DOHH2 (cell line): ENCODE measurements around the gene RNF133.
"Not testable (repeated sequence)": the region's sequence is repeated elsewhere in the genome, so short reads cannot be mapped to it uniquely, and the experiment has no call there.

Source experiments
- H3F3A ChIP-seq: fragments of 200-600 bp; sonication (generic), shearing (Covaris generic); 2 replicates; pipeline ENCODE4 v1.6.0; 2016; ENCODE audit warnings: antibody characterized with exemption, mild to moderate bottlenecking; ENCODE audit not compliant: control insufficient read depth, insufficient read depth
- H3K27ac ChIP-seq: fragments of 200-600 bp; sonication (generic); 2 replicates; pipeline ENCODE4 v1.5.1; 2014; ENCODE audit warnings: low read depth, mild to moderate bottlenecking, low read length, moderate library complexity
- H3K27me3 ChIP-seq: fragments of 200-600 bp; sonication (generic); 2 replicates; pipeline ENCODE4 v1.6.1; 2014; ENCODE audit warnings: mild to moderate bottlenecking, low read length, mixed read lengths; ENCODE audit not compliant: control insufficient read depth
- H3K36me3 ChIP-seq: fragments of 200-600 bp; sonication (generic); 2 replicates; pipeline ENCODE4 v1.6.1; 2014; ENCODE audit warnings: mild to moderate bottlenecking, low read length, moderate library complexity, mixed read lengths; ENCODE audit not compliant: control insufficient read depth
- H3K4me1 ChIP-seq: fragments of 200-600 bp; sonication (generic); 2 replicates; pipeline ENCODE4 v1.6.1; 2014; ENCODE audit warnings: mild to moderate bottlenecking, low read length, mixed read lengths; ENCODE audit not compliant: control insufficient read depth
- H3K4me2 ChIP-seq: fragments of 200-600 bp; sonication (generic); 2 replicates; pipeline ENCODE4 v1.6.0; 2014; ENCODE audit warnings: mild to moderate bottlenecking, low read length, moderate library complexity
- H3K4me3 ChIP-seq: fragments of 200-600 bp; sonication (generic); 2 replicates; pipeline ENCODE4 v1.5.1; 2014; ENCODE audit warnings: mild to moderate bottlenecking, low read length, mixed read lengths
- H3K79me2 ChIP-seq: fragments of 200-600 bp; sonication (generic); 2 replicates; pipeline ENCODE4 v1.6.1; 2014; ENCODE audit warnings: mild to moderate bottlenecking, low read length, mixed read lengths; ENCODE audit not compliant: control insufficient read depth
- H3K9me2 ChIP-seq: fragments of 200-600 bp; sonication (generic); replicated peaks from 2 replicates; pipeline ENCODE4 v1.6.1; 2014; ENCODE audit warnings: mild to moderate bottlenecking, low read length, mixed read lengths; ENCODE audit not compliant: control insufficient read depth
- H3K9me3 ChIP-seq: fragments of 200-600 bp; sonication (generic); 2 replicates; pipeline ENCODE4 v1.6.1; 2014; ENCODE audit warnings: antibody characterized with exemption, low read length, mixed read lengths; ENCODE audit not compliant: control insufficient read depth, insufficient read depth
- H4K20me1 ChIP-seq: fragments of 200-600 bp; sonication (generic); 2 replicates; pipeline ENCODE4 v1.6.0; 2014; ENCODE audit warnings: low read depth, mild to moderate bottlenecking, antibody characterized with exemption, low read length, moderate library complexity; ENCODE audit not compliant: control insufficient read depth, insufficient read depth
- CTCF ChIP-seq: fragments of 200-600 bp; sonication (generic); IDR thresholded peaks from one replicate; pipeline ENCODE4 v1.5.1; 2014; ENCODE audit warnings: antibody characterized with exemption, mild to moderate bottlenecking, low read depth, low read length; ENCODE audit not compliant: poor library complexity, severe bottlenecking
- EZH2phosphoT487 ChIP-seq: fragments of 200-600 bp; sonication (generic); IDR thresholded peaks from 2 replicates; pipeline ENCODE4 v1.6.1; 2017; ENCODE audit warnings: borderline replicate concordance, mild to moderate bottlenecking, antibody characterized with exemption, low read length, moderate library complexity, mixed read lengths

Gene RNF133

GRCh38 chr7:122682815-122683550 is 15.9 kb downstream of the RNF133 start:
- H3K9me3 ChIP-seq: no peaks in the 10 kb centered on the region
- no peaks in the 10 kb centered on the region for H3K4me1 ChIP-seq
- no peaks in the 10 kb centered on the region for H4K20me1 ChIP-seq
- TF ChIP-seq EZH2phosphoT487 (no peak), CTCF (no peak)
- no peak overlapping the region for H3K4me3 ChIP-seq
- H3K79me2 ChIP-seq: no peaks in the 10 kb centered on the region
- no peaks in the 10 kb centered on the region for H3K36me3 ChIP-seq
- H3K27ac ChIP-seq: no peak overlapping the region
- H3F3A ChIP-seq: no peaks in the 10 kb centered on the region
- H3K4me2 ChIP-seq: no peak overlapping the region
- no peaks in the 10 kb centered on the region for H3K9me2 ChIP-seq
- no peaks in the 10 kb centered on the region for H3K27me3 ChIP-seq

GRCh38 chr7:122681186-122681585 is 17.7 kb downstream of the RNF133 start:
- H3F3A ChIP-seq, H3K4me1 ChIP-seq, H3K27me3 ChIP-seq, H3K79me2 ChIP-seq, H3K36me3 ChIP-seq, H4K20me1 ChIP-seq, H3K27ac ChIP-seq, H3K4me3 ChIP-seq, H3K9me3 ChIP-seq, H3K4me2 ChIP-seq, H3K9me2 ChIP-seq: not testable (repeated sequence)

- Histone ChIP-seq H3K79me2 (no peaks in the 10 kb centered on the region), H3K4me1 (no peaks in the 10 kb centered on the region), H3K27ac (no peak overlapping the region), H4K20me1 (no peaks in the 10 kb centered on the region), H3K4me2 (no peak overlapping the region), H3K4me3 (no peak overlapping the region), H3K9me3 (no peaks in the 10 kb centered on the region), H3F3A (no peaks in the 10 kb centered on the region), H3K36me3 (no peaks in the 10 kb centered on the region), H3K27me3 (no peaks in the 10 kb centered on the region), H3K9me2 (no peaks in the 10 kb centered on the region)
- TF ChIP-seq CTCF: no peak
- TF ChIP-seq EZH2phosphoT487: no peak
Measured at GRCh38 chr7:122679813-122680212, 19.1 kb downstream of the RNF133 start.

- H4K20me1 ChIP-seq, H3K9me2 ChIP-seq, H3K27me3 ChIP-seq, H3K9me3 ChIP-seq, H3K4me1 ChIP-seq, H3K4me3 ChIP-seq, H3K27ac ChIP-seq, H3K36me3 ChIP-seq, H3K4me2 ChIP-seq, H3K79me2 ChIP-seq, H3F3A ChIP-seq: not testable (repeated sequence)
Measured at GRCh38 chr7:122679269-122679709, 19.6 kb downstream of the RNF133 start.
